GM18499 (cell line): ENCODE data around the gene SGK2.

ENCODE experiments used
- ATAC-seq: cut with Tn5 transposase; IDR thresholded peaks from one replicate; pipeline ENCODE4 v1.9.1; 2021; ENCODE audit warnings: moderate number of reproducible peaks; ENCODE audit not compliant: insufficient read depth, unreplicated experiment

SGK2 gene

GRCh38 chr20:43558412-43559146, at the start of gene SGK2:
TSS of gene SGK2 (plus strand) at chr20:43559027. CDS start at chr20:43566496, 7,469 bp downstream.
- ATAC-seq: no peak

GRCh38 chr20:43511879-43512278, 46.9 kb upstream of the SGK2 start:
- ATAC-seq: no peak

GRCh38 chr20:43513372-43513930, 45.4 kb upstream of the SGK2 start:
- no peak for ATAC-seq

DNA sequence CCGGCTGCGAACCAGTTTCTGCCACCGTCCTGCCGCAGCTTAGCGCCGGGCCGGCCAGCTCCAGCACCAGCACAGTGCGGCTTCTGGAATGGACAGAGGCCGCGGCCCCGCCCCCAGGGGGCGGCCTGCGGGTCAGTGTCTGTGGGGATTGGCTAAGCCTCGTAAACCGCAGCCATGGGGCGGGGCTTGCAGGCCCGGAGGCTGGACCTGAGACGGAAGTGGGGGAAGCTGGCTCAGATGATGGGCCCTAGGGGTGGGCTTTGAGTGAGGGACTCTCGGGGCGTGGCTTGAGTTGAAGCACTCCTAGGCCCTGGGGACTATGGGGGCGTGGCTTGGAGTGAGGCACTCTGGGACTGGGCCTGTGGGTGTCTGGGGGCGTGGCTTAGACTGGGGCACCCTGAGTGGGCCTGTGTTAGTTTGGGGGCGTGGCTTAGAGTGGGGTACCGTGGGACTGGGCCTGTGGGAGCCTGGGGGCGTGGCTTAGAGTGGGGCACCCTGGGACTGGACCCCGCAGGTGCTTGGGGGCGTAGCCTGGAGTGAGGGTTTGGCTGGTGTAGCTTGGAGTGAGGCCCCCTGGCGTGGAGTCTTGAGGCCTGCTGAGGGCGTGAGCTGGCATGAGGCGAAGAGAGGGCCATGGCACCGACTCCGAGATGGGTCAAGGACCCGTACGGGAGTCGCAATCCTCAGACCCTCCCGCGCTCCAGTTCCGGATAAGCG, 44.7 kb upstream of the SGK2 start:
- peak; percentile 61 for ATAC-seq

- ATAC-seq: peak; percentile 16
These were observed 44.2 kb upstream of the SGK2 start for GRCh38 chr20:43514648-43514999.

GRCh38 chr20:43515628-43516027, 43.2 kb upstream of the SGK2 start:
- no peak for ATAC-seq

GRCh38 chr20:43516251-43516824, 42.5 kb upstream of the SGK2 start:
- ATAC-seq: no peak

DNA sequence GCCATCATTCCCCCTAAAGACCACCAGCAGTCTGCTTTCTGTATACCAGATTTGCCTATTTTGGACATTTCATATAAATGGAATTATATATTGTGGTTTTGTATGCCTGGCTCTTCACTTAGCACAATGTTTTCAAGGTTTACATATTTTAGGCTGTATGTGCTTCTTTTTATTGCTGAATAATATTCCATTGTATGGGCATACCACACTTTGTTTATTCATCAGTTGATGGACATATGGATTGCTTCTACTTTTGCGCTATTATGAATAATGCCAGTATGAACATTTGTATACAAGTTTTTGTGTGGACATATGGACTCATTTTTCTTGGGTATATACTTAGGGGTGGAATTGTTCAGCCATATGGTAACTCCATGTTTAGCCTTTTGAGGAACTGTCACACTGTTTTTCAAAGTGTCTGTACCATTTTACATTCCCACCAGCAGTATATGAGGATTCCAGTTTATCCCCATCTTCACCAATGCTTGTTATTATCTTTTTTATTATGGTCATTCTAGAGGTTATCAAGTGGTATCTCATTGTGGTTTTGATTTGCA, 38.7 kb upstream of the SGK2 start:
- no peak for ATAC-seq

DNA sequence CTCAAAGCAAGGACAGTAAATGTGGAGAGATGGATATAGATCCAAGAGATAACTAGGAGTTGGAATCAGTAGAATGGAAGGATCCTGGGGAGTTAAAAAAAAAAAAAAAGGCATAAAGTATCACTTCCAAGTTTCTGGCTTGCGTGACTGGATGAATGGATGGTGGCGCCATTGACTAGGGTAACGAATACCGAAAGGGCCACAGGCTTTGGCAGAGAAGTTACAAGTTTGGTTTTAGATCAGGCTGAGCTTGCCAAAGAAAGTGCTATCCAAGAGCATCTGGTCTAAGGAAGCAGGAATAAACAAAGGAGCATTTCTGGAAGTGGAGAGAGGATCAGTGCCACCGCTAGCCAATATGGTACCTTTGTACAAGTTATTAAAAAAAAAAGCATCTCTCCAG, 33.8 kb upstream of the SGK2 start:
- no peak for ATAC-seq

GRCh38 chr20:43528258-43528875, 30.5 kb upstream of the SGK2 start:
- no peak for ATAC-seq

DNA sequence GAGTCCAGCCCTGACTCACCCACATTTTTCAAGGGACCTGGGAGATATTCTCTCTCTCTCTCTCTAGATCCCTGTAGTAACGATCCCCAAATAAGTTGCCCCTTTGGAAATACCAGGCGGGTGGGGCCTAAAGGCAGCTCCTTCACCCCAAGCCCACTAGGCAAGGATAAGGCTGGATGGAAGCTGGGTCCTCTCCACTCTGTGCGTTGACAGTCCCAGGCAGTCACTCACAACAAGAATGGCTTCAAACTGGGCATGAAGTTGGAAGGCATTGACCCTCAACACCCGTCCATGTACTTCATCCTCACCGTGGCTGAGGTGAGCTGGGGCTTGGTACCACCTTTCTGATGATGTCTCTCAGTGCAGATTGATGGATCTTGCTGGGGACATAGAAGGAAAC, 29.8 kb upstream of the SGK2 start:
- no peak for ATAC-seq

DNA sequence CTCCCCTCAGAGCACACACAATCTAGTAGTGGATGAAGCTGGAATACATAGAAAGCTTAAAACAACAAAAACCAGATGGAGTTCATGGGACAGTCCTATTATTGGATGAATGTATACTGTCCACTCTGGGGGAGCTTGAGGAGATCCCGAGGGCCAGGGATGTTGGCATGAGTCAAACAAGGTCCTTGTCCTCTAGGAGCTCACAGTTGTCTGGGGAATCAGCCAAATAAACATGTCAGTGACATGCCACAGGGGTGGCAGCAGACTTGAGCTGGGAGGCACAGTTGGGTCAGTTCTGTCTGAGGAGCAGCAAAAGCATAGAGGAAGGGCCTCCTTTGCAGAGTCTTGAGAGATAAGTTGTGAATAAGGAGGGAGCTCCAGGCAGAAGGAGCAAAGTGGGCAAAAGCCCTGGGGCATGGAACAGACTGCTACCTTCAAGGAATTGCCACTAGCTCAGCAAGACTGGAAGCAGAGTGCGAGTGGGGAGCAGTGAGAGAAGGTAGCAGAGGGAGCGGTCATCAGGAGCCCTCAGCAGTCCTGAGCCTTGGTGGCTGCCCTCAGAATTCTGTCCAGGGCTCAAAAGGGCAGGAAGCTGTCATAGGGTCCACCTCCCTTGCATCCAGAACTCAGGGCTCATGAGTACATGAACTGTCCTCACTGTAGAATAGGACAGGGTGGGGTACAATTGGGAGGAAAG, 29.2 kb upstream of the SGK2 start:
- no peak for ATAC-seq

DNA sequence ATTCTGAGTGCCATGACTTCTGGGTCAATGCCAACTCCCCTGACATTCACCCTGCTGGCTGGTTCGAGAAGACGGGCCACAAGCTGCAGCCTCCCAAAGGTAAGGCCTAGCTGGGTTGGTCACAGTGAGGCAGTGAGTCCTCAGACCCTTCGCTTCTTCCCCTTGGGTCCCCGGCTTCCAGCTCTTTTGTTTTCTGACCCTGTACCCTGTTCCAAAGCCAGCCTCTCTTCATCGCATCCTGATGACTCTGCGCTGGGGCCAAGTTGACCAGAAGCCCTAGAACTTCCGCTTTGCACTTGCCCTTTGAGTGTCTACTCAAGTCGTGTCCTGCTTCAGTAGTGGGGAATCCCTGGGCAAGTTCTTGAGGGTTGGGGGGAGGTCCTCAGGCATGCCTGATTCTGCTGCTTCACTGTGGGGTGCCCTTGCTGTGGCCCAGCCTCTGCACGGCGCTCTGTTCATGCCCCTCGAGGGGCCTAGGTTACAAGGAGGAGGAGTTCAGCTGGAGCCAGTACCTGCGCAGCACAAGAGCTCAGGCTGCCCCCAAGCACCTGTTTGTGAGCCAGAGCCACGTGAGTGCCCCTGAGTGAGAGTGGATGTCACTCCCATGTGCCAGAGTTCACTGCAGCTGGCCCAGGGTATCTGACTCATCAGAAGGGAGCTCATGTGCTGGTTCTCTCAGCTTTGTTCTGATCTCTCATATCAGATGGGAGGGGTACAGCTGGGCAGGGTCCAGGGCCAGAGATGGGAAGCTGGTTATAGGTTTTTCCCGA, 28.3 kb upstream of the SGK2 start:
- no peak for ATAC-seq

DNA sequence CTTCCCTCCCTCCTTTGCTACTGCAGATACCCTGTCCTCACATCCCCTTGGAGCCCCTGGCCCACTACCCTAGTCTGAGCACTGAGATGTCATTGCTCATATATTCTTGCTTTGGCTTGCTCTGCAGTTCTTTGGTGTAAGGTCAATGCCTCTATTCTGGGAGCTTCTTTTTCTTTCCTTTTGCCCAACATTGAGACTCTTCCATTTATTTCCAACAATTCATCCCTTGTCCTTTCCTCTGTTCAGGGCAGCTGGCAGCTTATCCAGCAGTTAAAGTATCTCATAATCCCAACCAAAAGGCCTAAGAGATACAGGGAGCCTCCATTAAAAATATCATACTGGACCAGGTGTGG, 27.8 kb upstream of the SGK2 start:
- ATAC-seq: no peak

DNA sequence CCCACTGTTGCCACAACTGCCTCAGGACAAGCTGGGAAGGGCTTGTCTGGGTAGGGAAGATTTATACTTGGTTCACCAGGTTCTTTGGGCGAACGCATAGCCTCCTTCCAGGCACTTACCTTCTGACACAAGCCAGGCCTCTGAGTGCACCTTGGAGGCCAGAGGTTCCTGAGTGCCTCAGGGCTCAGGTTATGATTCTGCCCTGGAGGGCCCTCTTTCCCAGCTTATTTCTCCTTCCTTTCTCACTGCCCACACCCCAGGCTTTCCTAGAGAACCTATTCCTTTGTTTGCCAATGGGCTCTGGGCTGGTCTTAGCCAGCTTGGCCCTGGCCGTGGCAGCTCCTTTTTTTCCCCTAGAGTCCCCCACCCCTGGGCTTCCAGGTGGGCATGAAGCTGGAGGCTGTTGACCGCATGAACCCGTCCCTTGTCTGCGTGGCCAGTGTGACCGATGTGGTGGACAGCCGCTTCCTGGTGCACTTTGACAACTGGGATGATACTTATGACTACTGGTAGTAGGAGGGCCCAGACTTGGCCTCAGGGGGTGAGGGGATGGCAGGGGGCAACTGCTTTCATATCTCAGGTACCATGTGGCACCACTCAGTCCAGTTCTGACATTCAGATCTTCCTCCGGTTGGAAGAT, 26.3 kb upstream of the SGK2 start:
- no peak for ATAC-seq

DNA sequence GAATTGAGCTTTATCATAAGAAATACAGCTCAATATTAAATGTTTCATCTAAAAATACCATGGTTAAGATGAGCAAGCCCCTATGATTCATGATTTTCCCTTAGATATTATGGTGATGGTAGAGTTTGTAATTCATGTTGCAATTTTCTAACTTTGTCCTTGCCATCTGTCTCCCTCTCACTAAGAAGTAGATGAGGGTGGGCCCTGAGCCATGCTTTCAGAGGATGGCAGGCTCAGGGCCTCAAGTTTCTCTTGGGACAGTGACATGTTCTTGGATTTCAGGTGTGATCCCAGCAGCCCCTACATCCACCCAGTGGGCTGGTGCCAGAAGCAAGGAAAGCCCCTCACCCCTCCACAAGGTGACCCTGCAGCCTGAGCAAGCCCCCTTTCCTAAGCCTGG, 25.8 kb upstream of the SGK2 start:
- no peak for ATAC-seq

DNA sequence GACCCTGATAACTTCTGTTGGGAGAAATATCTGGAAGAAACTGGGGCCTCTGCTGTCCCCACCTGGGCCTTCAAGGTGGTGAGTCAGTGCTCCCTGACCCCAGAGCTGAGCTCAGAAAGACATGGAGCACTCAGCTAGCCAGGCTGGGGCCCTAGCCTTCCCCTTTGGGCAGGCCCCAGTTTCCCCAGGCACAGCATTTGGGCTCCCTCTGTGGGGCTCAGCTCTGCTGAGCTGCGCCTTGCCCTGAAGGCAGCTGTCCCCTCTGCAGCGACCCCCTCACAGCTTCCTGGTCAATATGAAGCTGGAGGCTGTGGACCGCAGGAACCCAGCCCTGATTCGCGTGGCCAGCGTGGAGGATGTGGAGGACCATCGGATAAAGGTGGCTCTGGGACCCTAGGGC, 24.8 kb upstream of the SGK2 start:
- ATAC-seq: no peak

GRCh38 chr20:43534791-43535350, 24.0 kb upstream of the SGK2 start:
- no peak for ATAC-seq
